ENCODE measurements around the gene RCOR2.

DNA sequence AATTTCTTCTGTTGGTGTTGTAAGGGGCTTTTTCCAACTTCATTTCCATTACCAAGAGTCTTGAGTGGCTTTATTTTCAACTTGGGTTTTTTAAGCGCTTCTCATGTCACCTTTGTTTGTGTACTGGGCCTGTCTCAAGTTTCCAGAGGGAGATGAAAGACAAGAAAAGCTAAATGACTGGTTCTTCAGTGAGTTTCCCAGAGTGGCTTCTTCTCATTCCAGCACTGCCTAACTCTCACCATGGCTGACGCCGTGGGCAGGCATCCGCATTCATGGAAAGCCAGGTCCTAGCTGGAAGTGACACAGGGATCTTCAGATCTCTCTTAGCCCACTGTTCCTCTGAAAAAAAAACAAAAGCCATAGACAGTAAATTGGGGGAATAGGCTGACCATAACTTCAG, 49.5 kb downstream of the RCOR2 start:
- no peak for TF ChIP-seq POLR2A (IDR thresholded peaks at IDR 0.05; ENCODE audit: low read length)
- TF ChIP-seq GATA1 (IDR thresholded peaks at IDR 0.05; ENCODE audit: low read depth, low read length): no peak

Measured in erythroblast (primary cell).